ENCODE measurements around the gene GSE1. TPM values are rescaled to one million over a fixed set of nuclear protein-coding genes. Genes with fewer than 3 reads are reported as not detected.

GSE1 gene
- total RNA-seq, 6 experiments from 2014 or later, result 30.0 to 48.0 (median 38.8) TPM

DNA sequence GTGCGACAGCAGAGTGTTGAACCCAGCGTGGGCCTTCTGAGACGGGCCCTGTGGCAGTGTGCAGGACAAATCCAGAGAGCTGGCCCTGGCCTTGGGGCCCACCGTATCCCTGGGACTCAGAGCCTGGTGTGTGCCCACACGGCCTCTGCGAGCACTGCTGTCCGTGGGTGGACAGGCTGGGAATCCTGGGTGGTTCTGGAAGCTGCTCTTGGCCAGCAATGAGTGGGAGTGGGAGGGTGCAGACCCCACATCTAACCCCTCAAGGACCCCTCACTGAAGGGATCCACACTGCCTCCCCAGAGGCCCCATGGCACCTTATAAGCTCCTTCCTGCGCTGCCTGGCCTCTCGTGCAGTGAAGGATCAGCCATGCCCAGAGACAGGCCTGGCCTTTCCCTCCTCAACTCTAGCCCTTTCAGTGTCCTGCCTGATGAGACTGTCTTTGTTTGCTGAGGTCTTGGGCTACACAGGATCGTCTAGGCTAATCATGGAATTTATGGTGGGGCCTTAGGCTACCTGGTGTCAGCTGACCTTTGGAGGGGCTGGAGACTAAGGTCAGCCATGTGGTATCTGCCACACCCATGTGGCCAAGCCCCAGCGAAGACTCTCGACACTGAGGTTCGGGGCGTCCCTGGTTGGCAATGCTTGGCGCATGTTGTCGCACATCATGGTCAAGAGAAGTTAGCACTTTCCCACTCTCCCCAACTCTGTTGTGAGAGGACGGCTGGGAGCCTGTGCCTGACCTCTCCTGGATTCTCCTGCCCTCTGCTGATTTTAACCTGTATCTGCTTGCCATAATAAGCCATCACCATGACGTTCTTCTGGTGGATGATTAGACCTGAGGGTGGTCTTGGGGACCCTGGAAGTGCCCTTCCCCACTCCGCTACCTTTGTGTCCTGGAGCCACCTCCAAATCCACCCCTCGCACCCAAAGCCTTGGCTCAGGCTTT is 92.1 kb downstream of the GSE1 start:
- Histone ChIP-seq H3K27me3 (no peaks in the 10 kb centered on the region), H3K4me1 (no peaks in the 10 kb centered on the region), H3K36me3 (no peaks in the 10 kb centered on the region), H3K27ac (no peak overlapping the region), H3K4me3 (no peak overlapping the region), H3K9me3 (no peaks in the 10 kb centered on the region)
- intact Hi-C loops (cut with DNase I), result no loop called here
- WGBS (ENCODE audit: insufficient coverage, low coverage, low lambda C conversion rate, missing lambda C conversion rate), result 60% methylated on average over 5 of the region's 20 CpGs
- ATAC-seq (peak; percentile 25 to 63 (median 52)), DNase-seq (no peak)
- TF ChIP-seq, protein P1, sequence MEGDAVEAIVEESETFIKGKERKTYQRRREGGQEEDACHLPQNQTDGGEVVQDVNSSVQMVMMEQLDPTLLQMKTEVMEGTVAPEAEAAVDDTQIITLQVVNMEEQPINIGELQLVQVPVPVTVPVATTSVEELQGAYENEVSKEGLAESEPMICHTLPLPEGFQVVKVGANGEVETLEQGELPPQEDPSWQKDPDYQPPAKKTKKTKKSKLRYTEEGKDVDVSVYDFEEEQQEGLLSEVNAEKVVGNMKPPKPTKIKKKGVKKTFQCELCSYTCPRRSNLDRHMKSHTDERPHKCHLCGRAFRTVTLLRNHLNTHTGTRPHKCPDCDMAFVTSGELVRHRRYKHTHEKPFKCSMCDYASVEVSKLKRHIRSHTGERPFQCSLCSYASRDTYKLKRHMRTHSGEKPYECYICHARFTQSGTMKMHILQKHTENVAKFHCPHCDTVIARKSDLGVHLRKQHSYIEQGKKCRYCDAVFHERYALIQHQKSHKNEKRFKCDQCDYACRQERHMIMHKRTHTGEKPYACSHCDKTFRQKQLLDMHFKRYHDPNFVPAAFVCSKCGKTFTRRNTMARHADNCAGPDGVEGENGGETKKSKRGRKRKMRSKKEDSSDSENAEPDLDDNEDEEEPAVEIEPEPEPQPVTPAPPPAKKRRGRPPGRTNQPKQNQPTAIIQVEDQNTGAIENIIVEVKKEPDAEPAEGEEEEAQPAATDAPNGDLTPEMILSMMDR (IDR thresholded peaks at IDR 0.05), result peak in 2 of 4 donors; percentile 21 to 34
- no peak for TF ChIP-seq POLR2A (IDR thresholded peaks at IDR 0.05)

DNA sequence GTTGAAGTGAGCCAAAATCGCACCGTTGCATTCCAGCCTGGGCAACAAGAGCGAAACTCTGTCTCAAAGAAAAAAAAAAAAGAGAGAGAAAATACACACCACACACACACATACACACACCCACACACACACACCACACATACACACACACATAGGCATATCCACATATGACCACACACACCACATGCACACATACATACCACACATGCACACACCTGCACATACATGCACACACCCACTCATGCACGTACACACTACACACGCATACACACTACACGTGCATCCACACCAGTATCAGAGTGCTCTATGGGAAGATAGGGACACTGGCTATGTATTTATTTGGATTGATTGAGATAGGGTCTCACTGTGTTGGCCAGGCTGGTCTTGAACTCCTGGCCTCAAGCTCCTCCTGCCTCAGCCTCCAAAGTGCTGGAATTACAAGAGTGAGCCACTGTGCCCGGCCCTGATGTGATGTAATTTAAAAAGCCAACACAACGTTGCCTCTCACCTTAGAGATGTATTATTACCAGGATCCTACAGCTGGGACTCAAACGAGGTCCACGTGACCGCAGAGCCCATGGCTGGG is 93.4 kb downstream of the GSE1 start:
- TF ChIP-seq POLR2A (IDR thresholded peaks at IDR 0.05), result no peak
- TF ChIP-seq, protein P1 (IDR thresholded peaks at IDR 0.05), result no peak
- H3K27me3 ChIP-seq, result no peaks in the 10 kb centered on the region
- no peaks in the 10 kb centered on the region for H3K4me1 ChIP-seq
- no peak overlapping the region for H3K4me3 ChIP-seq
- no peak for DNase-seq
- no peaks in the 10 kb centered on the region for H3K9me3 ChIP-seq
- no peak overlapping the region for H3K27ac ChIP-seq
- ATAC-seq, result no peak
- intact Hi-C loops (cut with DNase I), result no loop called here
- WGBS (ENCODE audit: insufficient coverage, low coverage, low lambda C conversion rate, missing lambda C conversion rate), result 75% methylated on average over 6 of the region's 11 CpGs
- H3K36me3 ChIP-seq, result no peaks in the 10 kb centered on the region

DNA sequence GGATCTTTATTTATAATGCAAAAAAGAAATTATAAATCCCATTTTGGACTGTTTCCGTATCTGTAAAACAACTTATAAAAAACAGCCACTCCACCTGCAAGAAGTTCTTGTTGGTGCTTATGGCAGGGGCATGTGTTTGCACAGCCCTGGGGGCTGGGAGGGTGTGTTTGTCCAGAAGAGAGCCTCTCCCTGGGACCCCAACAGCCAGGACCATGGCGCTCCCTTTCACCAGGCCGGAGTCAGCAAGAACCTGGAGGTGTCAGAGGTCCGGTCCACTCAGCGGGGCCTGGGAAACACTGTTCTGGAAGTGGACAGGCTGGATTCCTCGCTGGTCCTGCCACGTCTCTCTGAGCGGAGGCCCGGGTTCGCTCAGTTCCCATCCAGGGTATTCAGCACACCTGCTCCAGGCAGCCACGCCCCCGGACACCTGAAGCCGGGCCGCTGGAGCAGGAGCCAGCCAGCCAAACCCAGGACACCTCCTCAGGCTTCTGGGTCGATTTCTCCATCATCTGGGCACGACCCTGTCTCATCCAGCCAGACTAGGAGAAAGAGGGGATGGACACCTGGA is 94.5 kb downstream of the GSE1 start:
- H3K27me3 ChIP-seq, result no peaks in the 10 kb centered on the region
- ATAC-seq, result no peak

DNA sequence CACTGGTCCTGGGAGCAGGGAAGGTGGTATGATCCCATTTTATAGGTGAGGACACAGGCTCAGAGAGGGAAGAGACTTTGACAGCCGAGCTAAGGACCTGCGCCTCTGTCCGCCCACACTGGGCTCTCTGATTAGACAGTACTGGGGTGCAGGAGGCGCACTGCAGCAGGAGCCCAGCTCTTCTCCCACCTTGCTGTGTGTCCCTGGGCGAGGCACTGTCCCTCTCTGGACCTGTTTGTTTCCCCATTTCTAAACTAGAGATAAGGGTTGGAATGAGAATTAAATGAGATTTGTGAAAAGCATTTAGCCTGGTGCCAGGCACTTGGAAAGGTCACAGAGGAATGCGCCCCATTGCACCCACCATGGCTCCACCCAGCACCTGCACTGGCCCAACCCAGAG is 95.2 kb downstream of the GSE1 start:
- 82% methylated on average over 3 of the region's 6 CpGs for WGBS (ENCODE audit: insufficient coverage, low coverage, low lambda C conversion rate, missing lambda C conversion rate)
- DNase-seq, result no peak
- Histone ChIP-seq H3K27ac (no peak overlapping the region), H3K36me3 (no peaks in the 10 kb centered on the region), H3K4me3 (no peak overlapping the region), H3K27me3 (no peaks in the 10 kb centered on the region), H3K4me1 (no peaks in the 10 kb centered on the region), H3K9me3 (no peaks in the 10 kb centered on the region)
- ATAC-seq, result no peak
- intact Hi-C loops (cut with DNase I), result no loop called here
- TF ChIP-seq, protein P1 (IDR thresholded peaks at IDR 0.05), result no peak
- no peak for TF ChIP-seq POLR2A (IDR thresholded peaks at IDR 0.05)

More for the DNA sequence above, 94.5 kb downstream of the GSE1 start:
- H3K36me3 ChIP-seq, result no peaks in the 10 kb centered on the region
- no peak overlapping the region for H3K4me3 ChIP-seq
- WGBS (ENCODE audit: insufficient coverage, low coverage, low lambda C conversion rate, missing lambda C conversion rate), result 98% methylated on average over 3 of the region's 16 CpGs
- no peaks in the 10 kb centered on the region for H3K4me1 ChIP-seq
- TF ChIP-seq, protein P1 (IDR thresholded peaks at IDR 0.05), result no peak
- no peak for TF ChIP-seq POLR2A (IDR thresholded peaks at IDR 0.05)
- no peaks in the 10 kb centered on the region for H3K9me3 ChIP-seq
- no peak overlapping the region for H3K27ac ChIP-seq
- intact Hi-C loops (cut with DNase I), result no loop called here
- no peak for DNase-seq

Measured in right lobe of liver (tissue), 6 donors.